ENCODE data around the gene BEND5.

DNA sequence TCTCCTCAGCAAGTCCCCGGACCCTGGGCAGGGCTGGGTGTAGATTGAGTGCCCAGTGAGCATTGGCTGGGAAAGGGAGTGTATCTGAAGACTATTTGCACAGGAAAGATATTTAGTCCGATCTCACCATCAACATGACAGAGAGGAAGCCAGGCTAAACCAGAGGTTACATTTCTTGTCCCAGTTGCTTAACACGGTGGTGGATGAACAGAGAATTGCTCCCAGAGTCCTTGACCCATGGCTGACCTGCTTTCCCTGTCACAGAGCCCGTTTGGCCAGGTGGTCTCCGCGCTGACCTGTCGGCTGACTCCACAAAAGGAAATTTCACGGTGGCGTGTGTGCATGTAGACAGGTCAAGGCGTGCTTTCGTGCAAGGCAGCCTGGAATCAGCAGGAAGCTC is 83.5 kb downstream of the BEND5 start:
- TF ChIP-seq ZNF274 (IDR thresholded peaks at IDR 0.05; ENCODE audit: low read depth, low read length) (no peak), YY1 (IDR thresholded peaks at IDR 0.05; ENCODE audit: insufficient read depth, insufficient read length) (no peak)

All from NT2/D1 (cell line).